ENCODE results near the gene CCDC70. TPM values are rescaled to one million over a fixed set of nuclear protein-coding genes. Genes with fewer than 3 reads are reported as not detected.

CCDC70 gene
- total RNA-seq, 1 donor from 2014 or later, result not detected

GRCh38 chr13:51912511-51913225 is 50.9 kb downstream of the CCDC70 start:
- Histone ChIP-seq H3K36me3 (no peaks in the 10 kb centered on the region), H3K4me1 (no peaks in the 10 kb centered on the region), H3K4me3 (no peak overlapping the region), H3K27me3 (no peaks in the 10 kb centered on the region), H3K9me3 (no peaks in the 10 kb centered on the region), H3K27ac (no peak overlapping the region)
- intact Hi-C loops (cut with DNase I), result no loop called here
- ATAC-seq (no peak), DNase-seq (no peak)
- no peak for TF ChIP-seq CTCF (IDR thresholded peaks at IDR 0.05)

GRCh38 chr13:51913421-51914136 is 51.8 kb downstream of the CCDC70 start:
- H3K27me3 ChIP-seq, result no peaks in the 10 kb centered on the region
- H3K9me3 ChIP-seq, result no peaks in the 10 kb centered on the region
- no peak overlapping the region for H3K4me3 ChIP-seq
- intact Hi-C loops (cut with DNase I), result no loop called here
- ATAC-seq, result no peak
- H3K27ac ChIP-seq, result no peak overlapping the region
- no peak for DNase-seq
- no peaks in the 10 kb centered on the region for H3K36me3 ChIP-seq
- H3K4me1 ChIP-seq, result no peaks in the 10 kb centered on the region
- no peak for TF ChIP-seq CTCF (IDR thresholded peaks at IDR 0.05)

- no peak for TF ChIP-seq CTCF (IDR thresholded peaks at IDR 0.05)
- ATAC-seq (no peak), DNase-seq (no peak)
- no peak overlapping the region for H3K4me3 ChIP-seq
- H3K4me1 ChIP-seq, result no peaks in the 10 kb centered on the region
- H3K36me3 ChIP-seq, result no peaks in the 10 kb centered on the region
- H3K27me3 ChIP-seq, result no peaks in the 10 kb centered on the region
- H3K9me3 ChIP-seq, result no peaks in the 10 kb centered on the region
- no peak overlapping the region for H3K27ac ChIP-seq
- intact Hi-C loops (cut with DNase I), result no loop called here
Measured at GRCh38 chr13:51914137-51914493, 52.3 kb downstream of the CCDC70 start.

Other genes starting within 250 kb of the CCDC70 start
- gene DHRS12, start 57.8 kb upstream of the CCDC70 start, total RNA-seq, result 14.9 TPM
- gene TMEM272, start 16.8 kb upstream of the CCDC70 start, total RNA-seq, result not detected
- 5.8 TPM for gene ATP7B, start 149.5 kb downstream of the CCDC70 start, total RNA-seq
- gene ALG11, start 150.4 kb downstream of the CCDC70 start, total RNA-seq, result 38.4 TPM
- 20.5 TPM for gene UTP14C, start 162.7 kb downstream of the CCDC70 start, total RNA-seq

All from upper lobe of right lung (tissue), 1 donor.